ENCODE results near the gene ZDHHC1.

Gene ZDHHC1

DNA sequence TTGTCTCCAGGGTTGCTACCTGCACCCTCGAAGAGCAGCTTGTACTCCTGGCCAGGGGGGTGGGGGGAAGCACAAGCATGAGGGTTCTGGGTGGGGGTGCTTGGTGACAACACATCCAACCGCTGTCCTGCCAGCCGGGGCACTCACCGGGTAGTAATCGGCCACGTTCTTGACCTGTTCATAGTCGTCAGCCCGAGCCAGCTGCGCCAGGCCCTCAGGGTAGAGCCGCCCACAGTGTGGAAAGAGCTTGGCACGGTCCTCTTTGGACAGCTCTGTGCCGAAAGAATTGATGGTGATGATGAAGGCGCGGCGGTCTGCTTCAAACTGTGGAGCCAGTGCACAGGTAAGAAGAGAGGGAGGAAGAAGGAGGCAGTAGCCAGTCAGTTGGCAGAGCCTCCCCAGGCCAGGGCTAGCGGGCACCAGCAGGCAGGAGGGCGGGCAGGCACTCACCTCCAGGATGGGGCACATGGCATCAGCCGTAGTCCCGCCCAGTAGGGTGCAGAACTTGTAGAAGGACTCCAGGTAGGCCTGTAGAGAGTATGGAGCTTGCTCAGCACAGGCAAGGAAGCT lies 22.6 kb upstream of the ZDHHC1 start:
- H3K9me3 ChIP-seq (ENCODE audit: control insufficient read depth, low read length): no peaks in the 10 kb centered on the region
- H2AFZ ChIP-seq: no peak overlapping the region
- H3K4me3 ChIP-seq (ENCODE audit: low read depth, low read length): no peak overlapping the region
- peaks cover 21% of the 10 kb centered on the region for H3K4me1 ChIP-seq
- no peak overlapping the region for H3K27ac ChIP-seq
- TF ChIP-seq, protein P1, sequence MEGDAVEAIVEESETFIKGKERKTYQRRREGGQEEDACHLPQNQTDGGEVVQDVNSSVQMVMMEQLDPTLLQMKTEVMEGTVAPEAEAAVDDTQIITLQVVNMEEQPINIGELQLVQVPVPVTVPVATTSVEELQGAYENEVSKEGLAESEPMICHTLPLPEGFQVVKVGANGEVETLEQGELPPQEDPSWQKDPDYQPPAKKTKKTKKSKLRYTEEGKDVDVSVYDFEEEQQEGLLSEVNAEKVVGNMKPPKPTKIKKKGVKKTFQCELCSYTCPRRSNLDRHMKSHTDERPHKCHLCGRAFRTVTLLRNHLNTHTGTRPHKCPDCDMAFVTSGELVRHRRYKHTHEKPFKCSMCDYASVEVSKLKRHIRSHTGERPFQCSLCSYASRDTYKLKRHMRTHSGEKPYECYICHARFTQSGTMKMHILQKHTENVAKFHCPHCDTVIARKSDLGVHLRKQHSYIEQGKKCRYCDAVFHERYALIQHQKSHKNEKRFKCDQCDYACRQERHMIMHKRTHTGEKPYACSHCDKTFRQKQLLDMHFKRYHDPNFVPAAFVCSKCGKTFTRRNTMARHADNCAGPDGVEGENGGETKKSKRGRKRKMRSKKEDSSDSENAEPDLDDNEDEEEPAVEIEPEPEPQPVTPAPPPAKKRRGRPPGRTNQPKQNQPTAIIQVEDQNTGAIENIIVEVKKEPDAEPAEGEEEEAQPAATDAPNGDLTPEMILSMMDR (IDR thresholded peaks at IDR 0.05): no peak
- no peaks in the 10 kb centered on the region for H3K36me3 ChIP-seq (ENCODE audit: control insufficient read depth, insufficient read depth, low read length)
- H3K9ac ChIP-seq: no peak overlapping the region
- no peaks in the 10 kb centered on the region for H3K27me3 ChIP-seq (ENCODE audit: control insufficient read depth, insufficient read depth, low read length)
- H3K79me2 ChIP-seq: no peaks in the 10 kb centered on the region
- no peak overlapping the region for H3K4me2 ChIP-seq (ENCODE audit: low read length)

GRCh38 chr16:67438098-67438791 lies 22.0 kb upstream of the ZDHHC1 start:
- Histone ChIP-seq H3K36me3 (ENCODE audit: control insufficient read depth, insufficient read depth, low read length) (no peaks in the 10 kb centered on the region), H3K9me3 (ENCODE audit: control insufficient read depth, low read length) (no peaks in the 10 kb centered on the region), H3K4me2 (ENCODE audit: low read length) (no peak overlapping the region), H3K27me3 (ENCODE audit: control insufficient read depth, insufficient read depth, low read length) (no peaks in the 10 kb centered on the region), H3K4me3 (ENCODE audit: low read depth, low read length) (no peak overlapping the region), H2AFZ (no peak overlapping the region), H3K4me1 (peaks cover 15% of the 10 kb centered on the region), H3K27ac (no peak overlapping the region), H3K79me2 (no peaks in the 10 kb centered on the region), H3K9ac (no peak overlapping the region)
- TF ChIP-seq, protein P1 (IDR thresholded peaks at IDR 0.05): no peak

GRCh38 chr16:67437513-67437912 lies 21.2 kb upstream of the ZDHHC1 start:
- H2AFZ ChIP-seq: no peak overlapping the region
- no peaks in the 10 kb centered on the region for H3K9me3 ChIP-seq (ENCODE audit: control insufficient read depth, low read length)
- no peak overlapping the region for H3K9ac ChIP-seq
- H3K36me3 ChIP-seq (ENCODE audit: control insufficient read depth, insufficient read depth, low read length): no peaks in the 10 kb centered on the region
- no peak overlapping the region for H3K4me3 ChIP-seq (ENCODE audit: low read depth, low read length)
- H3K4me2 ChIP-seq (ENCODE audit: low read length): no peak overlapping the region
- peaks cover 7% of the 10 kb centered on the region for H3K4me1 ChIP-seq
- TF ChIP-seq, protein P1 (IDR thresholded peaks at IDR 0.05): no peak
- H3K27ac ChIP-seq: no peak overlapping the region
- no peaks in the 10 kb centered on the region for H3K79me2 ChIP-seq
- no peaks in the 10 kb centered on the region for H3K27me3 ChIP-seq (ENCODE audit: control insufficient read depth, insufficient read depth, low read length)

- Histone ChIP-seq H3K9me3 (ENCODE audit: control insufficient read depth, low read length) (no peaks in the 10 kb centered on the region), H3K4me2 (ENCODE audit: low read length) (no peak overlapping the region), H3K36me3 (ENCODE audit: control insufficient read depth, insufficient read depth, low read length) (no peaks in the 10 kb centered on the region), H3K4me1 (peaks cover 2% of the 10 kb centered on the region), H3K9ac (no peak overlapping the region), H2AFZ (no peak overlapping the region), H3K4me3 (ENCODE audit: low read depth, low read length) (no peak overlapping the region), H3K27ac (no peak overlapping the region), H3K27me3 (ENCODE audit: control insufficient read depth, insufficient read depth, low read length) (no peaks in the 10 kb centered on the region), H3K79me2 (no peaks in the 10 kb centered on the region)
- TF ChIP-seq, protein P1 (IDR thresholded peaks at IDR 0.05): no peak
Observed at GRCh38 chr16:67436640-67437193, 20.4 kb upstream of the ZDHHC1 start.

Data from parathyroid adenoma (tissue), 2 donors.